ENCODE results near the gene AGXT. TPM values are rescaled to one million over a fixed set of nuclear protein-coding genes. Genes with fewer than 3 reads are reported as not detected.

Gene AGXT
- polyA plus RNA-seq, 1 donor (not counting 4 experiments of a cell fraction or from before 2014, with no cell fraction given) = not detected

- Histone ChIP-seq H2AFZ (ENCODE audit: control insufficient read depth, low read length) (no peak overlapping the region), H4K20me1 (ENCODE audit: control insufficient read depth, extremely low read depth, insufficient read depth, low read length) (peaks cover 3% of the 10 kb centered on the region), H3K9me3 (ENCODE audit: control insufficient read depth, low read depth, low read length) (no peaks in the 10 kb centered on the region), H3K4me2 (ENCODE audit: control insufficient read depth, extremely low read depth, insufficient read depth, low read depth, low read length) (no peak overlapping the region), H3K4me3 (ENCODE audit: control insufficient read depth in 2 of 3, extremely low read depth in 1 of 3, insufficient read depth in 2 of 3, low read depth in 1 of 3, low read length in 3 of 3) (no peak overlapping the region), H3K9ac (ENCODE audit: control insufficient read depth, extremely low read depth, insufficient read depth, low read length) (no peak overlapping the region), H3K27me3 (ENCODE audit: control insufficient read depth, extremely low read depth, insufficient read depth, low read length) (peaks cover 39% of the 10 kb centered on the region), H3K36me3 (ENCODE audit: control insufficient read depth in 2 of 2, extremely low read depth in 1 of 2, insufficient read depth in 2 of 2, low read length in 2 of 2) (no peaks in the 10 kb centered on the region), H3K27ac (ENCODE audit: control insufficient read depth, insufficient read depth, low read length) (no peak overlapping the region), H3K9me1 (ENCODE audit: control insufficient read depth, extremely low read depth, insufficient read depth, low read length) (no peaks in the 10 kb centered on the region), H3K79me2 (ENCODE audit: control insufficient read depth, insufficient read depth, low read length) (no peaks in the 10 kb centered on the region), H3K4me1 (ENCODE audit: control insufficient read depth, extremely low read depth, insufficient read depth, low read length) (peaks cover 7% of the 10 kb centered on the region)
- no peak for FAIRE-seq
- TF ChIP-seq, protein P1, sequence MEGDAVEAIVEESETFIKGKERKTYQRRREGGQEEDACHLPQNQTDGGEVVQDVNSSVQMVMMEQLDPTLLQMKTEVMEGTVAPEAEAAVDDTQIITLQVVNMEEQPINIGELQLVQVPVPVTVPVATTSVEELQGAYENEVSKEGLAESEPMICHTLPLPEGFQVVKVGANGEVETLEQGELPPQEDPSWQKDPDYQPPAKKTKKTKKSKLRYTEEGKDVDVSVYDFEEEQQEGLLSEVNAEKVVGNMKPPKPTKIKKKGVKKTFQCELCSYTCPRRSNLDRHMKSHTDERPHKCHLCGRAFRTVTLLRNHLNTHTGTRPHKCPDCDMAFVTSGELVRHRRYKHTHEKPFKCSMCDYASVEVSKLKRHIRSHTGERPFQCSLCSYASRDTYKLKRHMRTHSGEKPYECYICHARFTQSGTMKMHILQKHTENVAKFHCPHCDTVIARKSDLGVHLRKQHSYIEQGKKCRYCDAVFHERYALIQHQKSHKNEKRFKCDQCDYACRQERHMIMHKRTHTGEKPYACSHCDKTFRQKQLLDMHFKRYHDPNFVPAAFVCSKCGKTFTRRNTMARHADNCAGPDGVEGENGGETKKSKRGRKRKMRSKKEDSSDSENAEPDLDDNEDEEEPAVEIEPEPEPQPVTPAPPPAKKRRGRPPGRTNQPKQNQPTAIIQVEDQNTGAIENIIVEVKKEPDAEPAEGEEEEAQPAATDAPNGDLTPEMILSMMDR (optimal IDR thresholded peaks at IDR 0.05 in 1 of 3, IDR thresholded peaks at IDR 0.05 in 1 of 3, conservative IDR thresholded peaks at IDR 0.05 in 1 of 3; ENCODE audit: extremely low read depth in 1 of 3, insufficient read depth in 2 of 3, low read length in 3 of 3) = no peak
- no peak for TF ChIP-seq EZH2 (IDR thresholded peaks at IDR 0.05; ENCODE audit: low read length)
- no peak for DNase-seq (ENCODE audit: low read depth, low spot score)
- dilution Hi-C loops (cut with MboI; ENCODE audit: extremely low pct_ligation_motif_present, low sequenced_read_pairs) = no loop called here
These were observed 33.5 kb downstream of the AGXT start for GRCh38 chr2:240901986-240902614.

GRCh38 chr2:240902615-240903041, 34.0 kb downstream of the AGXT start:
- Histone ChIP-seq H3K27me3 (ENCODE audit: control insufficient read depth, extremely low read depth, insufficient read depth, low read length) (peaks cover 41% of the 10 kb centered on the region), H3K4me2 (ENCODE audit: control insufficient read depth, extremely low read depth, insufficient read depth, low read depth, low read length) (no peak overlapping the region), H3K4me1 (ENCODE audit: control insufficient read depth, extremely low read depth, insufficient read depth, low read length) (peaks cover 6% of the 10 kb centered on the region), H3K79me2 (ENCODE audit: control insufficient read depth, insufficient read depth, low read length) (no peaks in the 10 kb centered on the region), H4K20me1 (ENCODE audit: control insufficient read depth, extremely low read depth, insufficient read depth, low read length) (peaks cover 3% of the 10 kb centered on the region), H3K36me3 (ENCODE audit: control insufficient read depth in 2 of 2, extremely low read depth in 1 of 2, insufficient read depth in 2 of 2, low read length in 2 of 2) (no peaks in the 10 kb centered on the region), H3K9me3 (ENCODE audit: control insufficient read depth, low read depth, low read length) (no peaks in the 10 kb centered on the region), H3K9ac (ENCODE audit: control insufficient read depth, extremely low read depth, insufficient read depth, low read length) (no peak overlapping the region), H3K9me1 (ENCODE audit: control insufficient read depth, extremely low read depth, insufficient read depth, low read length) (no peaks in the 10 kb centered on the region), H3K27ac (ENCODE audit: control insufficient read depth, insufficient read depth, low read length) (no peak overlapping the region), H2AFZ (ENCODE audit: control insufficient read depth, low read length) (no peak overlapping the region), H3K4me3 (ENCODE audit: control insufficient read depth in 2 of 3, extremely low read depth in 1 of 3, insufficient read depth in 2 of 3, low read depth in 1 of 3, low read length in 3 of 3) (no peak overlapping the region)
- no peak for FAIRE-seq
- TF ChIP-seq, protein P1 (optimal IDR thresholded peaks at IDR 0.05 in 1 of 3, IDR thresholded peaks at IDR 0.05 in 1 of 3, conservative IDR thresholded peaks at IDR 0.05 in 1 of 3; ENCODE audit: extremely low read depth in 1 of 3, insufficient read depth in 2 of 3, low read length in 3 of 3) = no peak
- TF ChIP-seq EZH2 (IDR thresholded peaks at IDR 0.05; ENCODE audit: low read length) = no peak
- no peak for DNase-seq (ENCODE audit: low read depth, low spot score)
- dilution Hi-C loops (cut with MboI; ENCODE audit: extremely low pct_ligation_motif_present, low sequenced_read_pairs) = no loop called here
